Upper lobe of left lung (tissue), 6 donors: Measurements from ENCODE around the gene PDIA6. TPM values are rescaled to one million over a fixed set of nuclear protein-coding genes. Genes with fewer than 3 reads are reported as not detected.

Experiments
- ATAC-seq, 2 donors: fragments of 200-7000 bp; cut with Tn5 transposase; one replicate each; pipeline ENCODE4 v1.9.1; 2022; ENCODE audit warnings: mild to moderate bottlenecking in 2 of 2, moderate library complexity in 2 of 2; ENCODE audit not compliant: low FRiP score in 2 of 2
- DNase-seq, 2 donors: peaks; one replicate each; pipeline ENCODE4 v3.0.0-alpha.2; 2019 to 2020
- H3K27ac ChIP-seq, 4 donors: fragments of 200-600 bp; sonication (generic); one replicate each; pipeline ENCODE4 v1.5.1; 2016 to 2019
- H3K27me3 ChIP-seq, 4 donors: fragments of 200-600 bp; sonication (generic); one replicate each; pipeline ENCODE4 v1.5.1; 2017 to 2019
- H3K36me3 ChIP-seq, 4 donors: fragments of 200-600 bp; sonication (generic); one replicate each; pipeline ENCODE4 v1.5.1; 2016 to 2019
- H3K4me1 ChIP-seq, 4 donors: fragments of 200-600 bp; sonication (generic); one replicate each; pipeline ENCODE4 v1.5.1; 2018 to 2019
- H3K4me3 ChIP-seq, 4 donors: fragments of 200-600 bp; sonication (generic); one replicate each; pipeline ENCODE4 v1.5.1; 2017 to 2019; ENCODE audit warnings: mild to moderate bottlenecking in 2 of 4, moderate library complexity in 1 of 4
- H3K9me3 ChIP-seq, 4 donors: fragments of 200-600 bp; sonication (generic); one replicate each; pipeline ENCODE4 v1.5.1; 2018 to 2019
- EP300 ChIP-seq, 4 donors: sonication (generic); formaldehyde crosslinking; IDR thresholded peaks; one replicate each; pipeline ENCODE4 v1.5.1; 2017; ENCODE audit warnings: antibody characterized with exemption in 4 of 4, control low read depth in 2 of 4
- POLR2A ChIP-seq, 4 donors: fragments of 450-650 bp; IDR thresholded peaks; one replicate each; pipeline ENCODE4 v1.5.1; 2016 to 2017; ENCODE audit warnings: antibody characterized with exemption in 4 of 4, mild to moderate bottlenecking in 2 of 4
- POLR2AphosphoS5 ChIP-seq, 2 donors: sonication (generic); formaldehyde crosslinking; IDR thresholded peaks; one replicate each; pipeline ENCODE4 v1.5.1; 2017; ENCODE audit warnings: antibody characterized with exemption in 2 of 2
- WGBS, 2 donors: methylation state at CpG; one replicate each; pipeline ENCODE4 v1.1.5; 2017 to 2018; 5-methylcytosine and 5-hydroxymethylcytosine counted together
- total RNA-seq, 6 donors: library from RNA; depleted of rRNA in 4 of 6; stranded (reverse); fragments of >200 nt in 4 of 6; gene quantifications; one replicate each; pipeline versions ENCODE4 v1.1.0 to v1.2.1, GENCODE V29; 2016 to 2021
- TF ChIP-seq, protein P1 (sequence below), 6 experiments: fragments of 450-650 bp in 4 of 6; fragments of 200-600 bp in 2 of 6; sonication (generic) in 2 of 6; IDR thresholded peaks; one replicate each; pipeline ENCODE4 v1.5.1; 2016 to 2019; ENCODE audit warnings: antibody characterized with exemption in 6 of 6
- donor health status: DM: no; HTN: no; CAD: no; lungs with moderate emphysema.
- donor health status: DM: no; HTN: yes; CAD: no; lungs with severe emphysema.

The PDIA6 gene
- total RNA-seq, 6 donors from 2014 or later: 32.5 to 209 (median 122) TPM

DNA sequence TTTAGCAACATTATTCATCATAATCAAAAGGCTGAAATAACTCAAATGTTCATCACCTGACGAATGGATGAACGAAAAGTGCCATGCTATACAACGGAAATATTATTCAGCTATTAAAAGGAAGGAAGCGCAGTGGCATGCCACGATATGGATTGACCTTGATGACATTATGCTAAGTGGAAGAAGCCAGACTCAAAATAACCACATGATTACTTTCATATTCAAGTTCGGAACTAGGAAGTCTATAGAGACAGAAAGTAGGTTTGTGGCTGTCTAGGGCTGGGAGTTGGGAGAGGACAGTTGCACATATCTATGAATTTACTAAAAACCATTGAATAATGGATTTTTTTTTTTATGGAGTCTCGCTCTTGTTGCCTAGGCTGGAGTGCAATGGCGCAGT, 13.4 kb upstream of the PDIA6 start:
- H3K27me3 ChIP-seq: peaks cover 0 to 4% (median 0%) of the 10 kb centered on the region in 4 donors
- TF ChIP-seq POLR2AphosphoS5 (IDR thresholded peaks at IDR 0.05) (no peak), EP300 (IDR thresholded peaks at IDR 0.05) (no peak)
- H3K36me3 ChIP-seq: no peaks in the 10 kb centered on the region
- no peaks in the 10 kb centered on the region for H3K4me1 ChIP-seq
- no peak overlapping the region for H3K4me3 ChIP-seq
- H3K9me3 ChIP-seq: no peaks in the 10 kb centered on the region
- WGBS, 2 donors: 69 to 75% methylated on average over 8 of the region's 8 CpGs
- no peak for ATAC-seq
- H3K27ac ChIP-seq: no peak overlapping the region
- DNase-seq: no peak

DNA sequence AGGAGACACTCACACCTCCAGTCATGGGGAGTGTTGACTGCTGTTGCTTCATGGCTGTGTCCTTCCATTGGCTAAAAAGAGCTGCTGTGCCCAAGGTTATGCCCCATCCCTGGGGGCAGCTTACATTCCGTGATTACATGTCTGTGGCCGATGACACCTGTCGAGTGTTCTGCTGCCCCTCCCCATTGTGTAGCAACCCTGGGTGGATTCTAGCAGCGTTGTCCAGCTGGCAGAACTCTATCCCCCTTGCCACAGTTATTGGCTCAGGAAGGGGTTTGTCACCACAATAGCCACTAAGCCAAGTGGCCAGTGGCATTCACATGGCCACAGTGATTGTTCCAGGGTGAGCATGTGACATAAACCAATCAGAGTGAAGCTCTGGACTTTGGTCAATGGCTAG, 11.6 kb upstream of the PDIA6 start:
- no peak overlapping the region for H3K27ac ChIP-seq
- H3K27me3 ChIP-seq: no peaks in the 10 kb centered on the region
- no peaks in the 10 kb centered on the region for H3K9me3 ChIP-seq
- H3K4me1 ChIP-seq: peaks cover 0 to 2% (median 0%) of the 10 kb centered on the region in 4 donors
- ATAC-seq (no peak), DNase-seq (no peak)
- no peaks in the 10 kb centered on the region for H3K36me3 ChIP-seq
- TF ChIP-seq POLR2A (IDR thresholded peaks at IDR 0.05) (no peak), EP300 (IDR thresholded peaks at IDR 0.05) (no peak), POLR2AphosphoS5 (IDR thresholded peaks at IDR 0.05) (no peak)
- TF ChIP-seq, protein P1, sequence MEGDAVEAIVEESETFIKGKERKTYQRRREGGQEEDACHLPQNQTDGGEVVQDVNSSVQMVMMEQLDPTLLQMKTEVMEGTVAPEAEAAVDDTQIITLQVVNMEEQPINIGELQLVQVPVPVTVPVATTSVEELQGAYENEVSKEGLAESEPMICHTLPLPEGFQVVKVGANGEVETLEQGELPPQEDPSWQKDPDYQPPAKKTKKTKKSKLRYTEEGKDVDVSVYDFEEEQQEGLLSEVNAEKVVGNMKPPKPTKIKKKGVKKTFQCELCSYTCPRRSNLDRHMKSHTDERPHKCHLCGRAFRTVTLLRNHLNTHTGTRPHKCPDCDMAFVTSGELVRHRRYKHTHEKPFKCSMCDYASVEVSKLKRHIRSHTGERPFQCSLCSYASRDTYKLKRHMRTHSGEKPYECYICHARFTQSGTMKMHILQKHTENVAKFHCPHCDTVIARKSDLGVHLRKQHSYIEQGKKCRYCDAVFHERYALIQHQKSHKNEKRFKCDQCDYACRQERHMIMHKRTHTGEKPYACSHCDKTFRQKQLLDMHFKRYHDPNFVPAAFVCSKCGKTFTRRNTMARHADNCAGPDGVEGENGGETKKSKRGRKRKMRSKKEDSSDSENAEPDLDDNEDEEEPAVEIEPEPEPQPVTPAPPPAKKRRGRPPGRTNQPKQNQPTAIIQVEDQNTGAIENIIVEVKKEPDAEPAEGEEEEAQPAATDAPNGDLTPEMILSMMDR (IDR thresholded peaks at IDR 0.05): no peak
- H3K4me3 ChIP-seq: no peak overlapping the region
- WGBS, 2 donors: 90% methylated on average over 4 of the region's 4 CpGs; no CpG with 5 or more reads in 1 of the 2 donors

DNA sequence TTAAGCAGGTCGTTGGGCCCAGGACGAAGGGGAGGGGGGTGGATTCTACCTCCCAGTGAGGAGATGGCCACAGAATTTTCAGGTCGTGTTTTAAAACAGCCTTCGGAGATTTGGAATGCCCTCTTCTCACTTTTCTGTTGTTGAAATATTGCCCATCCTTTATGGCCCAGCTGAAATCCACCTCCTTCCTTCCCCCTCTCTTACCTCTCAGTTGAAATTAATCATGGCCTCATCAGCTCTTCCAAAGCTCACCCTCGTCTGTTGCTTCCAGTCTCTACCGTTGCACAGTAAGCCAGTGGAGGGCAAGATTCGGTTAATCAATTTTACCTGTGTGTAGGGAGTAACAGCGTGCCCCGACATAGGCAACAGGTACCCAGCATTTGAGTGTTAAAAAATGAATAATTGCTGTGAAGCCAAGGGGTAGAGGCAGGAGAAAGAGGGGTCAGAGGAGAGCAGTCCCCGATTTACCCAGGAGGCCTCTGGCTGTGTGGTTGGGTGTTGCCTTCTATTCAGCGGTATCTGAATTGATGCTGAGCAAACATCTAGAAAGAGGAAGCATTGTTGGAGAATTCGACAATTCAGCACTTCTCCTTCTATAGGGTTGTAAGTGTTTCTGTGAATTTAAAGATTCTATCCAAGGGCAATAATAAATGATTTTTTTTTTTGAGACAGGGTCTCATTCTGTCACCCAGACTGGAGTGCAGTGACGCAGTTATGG, 8.6 kb upstream of the PDIA6 start:
- Histone ChIP-seq H3K36me3 (no peaks in the 10 kb centered on the region), H3K27me3 (no peaks in the 10 kb centered on the region), H3K27ac (no peak overlapping the region), H3K4me1 (peaks cover 0 to 2% (median 0%) of the 10 kb centered on the region in 4 donors), H3K9me3 (no peaks in the 10 kb centered on the region), H3K4me3 (no peak overlapping the region)
- DNase-seq: no peak
- peak in 1 of 2 donors; percentile 60 for ATAC-seq
- WGBS, 2 donors: 72 to 74% methylated on average over 11 to 13 of the region's 13 CpGs
- TF ChIP-seq EP300 (IDR thresholded peaks at IDR 0.05): no peak

DNA sequence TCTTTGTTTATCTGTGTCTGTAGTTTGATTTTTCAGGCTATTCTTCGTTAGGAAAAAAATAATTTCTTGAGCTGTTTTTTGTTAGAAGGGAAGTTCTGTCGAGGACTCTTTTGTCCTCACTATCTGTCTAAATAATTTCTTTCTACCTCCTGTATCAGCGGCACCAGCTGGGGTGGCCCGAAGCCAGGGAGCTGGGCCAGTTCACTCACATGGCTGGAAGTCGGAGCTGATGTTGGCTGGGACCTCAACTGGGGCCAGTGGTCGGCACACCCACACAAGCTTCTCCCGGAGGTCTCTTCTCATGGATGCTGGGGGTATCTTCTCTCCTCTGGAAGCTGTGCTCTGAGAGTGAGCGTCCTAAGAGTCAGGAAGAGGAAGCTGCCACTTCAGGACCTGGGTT, 8.0 kb upstream of the PDIA6 start:
- no peak for ATAC-seq

DNA sequence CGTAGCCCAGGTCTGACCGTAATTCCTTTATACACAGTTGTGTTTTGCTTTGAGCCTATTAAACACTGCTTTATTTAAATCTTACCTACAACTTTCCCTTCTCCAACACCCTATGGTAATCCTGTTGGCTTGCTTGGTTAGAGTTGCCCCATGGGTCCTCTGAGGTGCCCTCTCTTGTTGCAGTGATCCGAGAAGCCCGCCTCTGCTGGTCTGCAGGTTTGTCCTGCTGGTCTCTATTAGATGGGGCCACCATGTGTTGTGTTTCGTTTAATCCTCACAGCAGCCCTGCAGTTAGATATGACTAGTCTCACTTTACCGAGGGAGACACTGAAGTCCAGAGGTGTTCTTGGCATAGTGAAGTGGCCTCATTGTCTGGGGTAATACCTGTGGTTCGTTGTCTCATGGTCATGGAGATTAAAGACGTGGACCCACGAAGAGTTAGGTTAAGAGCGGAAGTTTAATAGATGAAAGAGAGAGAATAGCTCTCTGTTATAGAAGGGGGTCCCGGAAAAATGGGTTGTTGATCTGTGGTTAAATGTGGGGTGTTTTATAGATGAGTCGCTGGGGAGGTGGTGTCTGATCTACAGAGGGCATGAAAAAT, 7.2 kb upstream of the PDIA6 start:
- TF ChIP-seq EP300 (IDR thresholded peaks at IDR 0.05) (no peak), POLR2AphosphoS5 (IDR thresholded peaks at IDR 0.05) (no peak), POLR2A (IDR thresholded peaks at IDR 0.05) (no peak)
- TF ChIP-seq, protein P1 (IDR thresholded peaks at IDR 0.05): no peak
- H3K9me3 ChIP-seq: no peaks in the 10 kb centered on the region
- no peaks in the 10 kb centered on the region for H3K27me3 ChIP-seq
- no peaks in the 10 kb centered on the region for H3K36me3 ChIP-seq
- 92 to 95% methylated on average over 12 of the region's 12 CpGs for WGBS, 2 donors
- H3K27ac ChIP-seq: no peak overlapping the region
- H3K4me3 ChIP-seq: no peak overlapping the region
- H3K4me1 ChIP-seq: peaks cover 0 to 2% (median 0%) of the 10 kb centered on the region in 4 donors
- ATAC-seq (no peak), DNase-seq (no peak)

More for the DNA sequence above, 8.0 kb upstream of the PDIA6 start:
- DNase-seq: peak in 1 of 2 donors; percentile 52
- WGBS, 2 donors: 63 to 68% methylated on average over 7 to 8 of the region's 8 CpGs
- TF ChIP-seq EP300 (IDR thresholded peaks at IDR 0.05): no peak
- no peak for TF ChIP-seq POLR2AphosphoS5 (IDR thresholded peaks at IDR 0.05)
- TF ChIP-seq POLR2A (IDR thresholded peaks at IDR 0.05): no peak
- TF ChIP-seq, protein P1 (IDR thresholded peaks at IDR 0.05): no peak
- Histone ChIP-seq H3K9me3 (no peaks in the 10 kb centered on the region), H3K4me1 (peaks cover 0 to 2% (median 0%) of the 10 kb centered on the region in 4 donors), H3K27me3 (no peaks in the 10 kb centered on the region), H3K27ac (no peak overlapping the region), H3K4me3 (no peak overlapping the region), H3K36me3 (no peaks in the 10 kb centered on the region)
